ENCODE data around the gene DHX16.

Gene DHX16

DNA sequence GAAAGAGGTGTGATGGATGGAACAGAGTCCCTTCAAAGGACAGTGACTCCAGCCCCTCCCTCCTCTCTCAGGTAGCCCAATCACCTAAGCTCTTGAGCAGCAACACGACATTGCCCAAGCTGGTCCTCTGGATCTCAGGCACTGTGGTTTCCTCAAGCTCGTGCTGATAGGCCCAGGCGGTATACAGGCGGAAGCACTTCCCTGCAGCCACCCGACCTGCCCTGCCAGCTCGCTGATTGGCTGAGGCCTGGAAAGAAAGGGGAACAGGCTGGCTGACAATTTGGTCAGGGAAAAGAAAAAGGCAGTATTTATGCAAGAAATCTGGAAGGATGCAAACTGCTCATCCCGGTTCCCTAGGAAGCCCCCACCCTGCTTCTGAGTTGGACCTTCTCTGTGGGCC lies 16.3 kb downstream of the DHX16 start:
- no peak overlapping the region for H3K9ac ChIP-seq (ENCODE audit: low read length)
- no peaks in the 10 kb centered on the region for H3K27me3 ChIP-seq (ENCODE audit: low read depth, low read length)
- TF ChIP-seq, protein P1, sequence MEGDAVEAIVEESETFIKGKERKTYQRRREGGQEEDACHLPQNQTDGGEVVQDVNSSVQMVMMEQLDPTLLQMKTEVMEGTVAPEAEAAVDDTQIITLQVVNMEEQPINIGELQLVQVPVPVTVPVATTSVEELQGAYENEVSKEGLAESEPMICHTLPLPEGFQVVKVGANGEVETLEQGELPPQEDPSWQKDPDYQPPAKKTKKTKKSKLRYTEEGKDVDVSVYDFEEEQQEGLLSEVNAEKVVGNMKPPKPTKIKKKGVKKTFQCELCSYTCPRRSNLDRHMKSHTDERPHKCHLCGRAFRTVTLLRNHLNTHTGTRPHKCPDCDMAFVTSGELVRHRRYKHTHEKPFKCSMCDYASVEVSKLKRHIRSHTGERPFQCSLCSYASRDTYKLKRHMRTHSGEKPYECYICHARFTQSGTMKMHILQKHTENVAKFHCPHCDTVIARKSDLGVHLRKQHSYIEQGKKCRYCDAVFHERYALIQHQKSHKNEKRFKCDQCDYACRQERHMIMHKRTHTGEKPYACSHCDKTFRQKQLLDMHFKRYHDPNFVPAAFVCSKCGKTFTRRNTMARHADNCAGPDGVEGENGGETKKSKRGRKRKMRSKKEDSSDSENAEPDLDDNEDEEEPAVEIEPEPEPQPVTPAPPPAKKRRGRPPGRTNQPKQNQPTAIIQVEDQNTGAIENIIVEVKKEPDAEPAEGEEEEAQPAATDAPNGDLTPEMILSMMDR (IDR thresholded peaks at IDR 0.05; ENCODE audit: low read depth, low read length): no peak
- TF ChIP-seq EZH2phosphoT487 (IDR thresholded peaks at IDR 0.05; ENCODE audit: low read depth): no peak
- no peak overlapping the region for H3K27ac ChIP-seq (ENCODE audit: low read length)
- H3K4me1 ChIP-seq (ENCODE audit: low read length): peaks cover 1% of the 10 kb centered on the region; the same call in 1 of the 2 replicates
- H2AFZ ChIP-seq (ENCODE audit: low read depth, low read length): no peak overlapping the region
- H3K79me2 ChIP-seq (ENCODE audit: low read length): no peaks in the 10 kb centered on the region
- H4K20me1 ChIP-seq (ENCODE audit: insufficient read depth, low read length): no peaks in the 10 kb centered on the region
- H3K4me3 ChIP-seq (ENCODE audit: low read length): no peak overlapping the region
- H3K9me3 ChIP-seq (ENCODE audit: insufficient read depth, low read length): no peaks in the 10 kb centered on the region
- peaks cover 6% of the 10 kb centered on the region for H3K36me3 ChIP-seq (replicated peaks; ENCODE audit: low read depth, low read length)
- H3K4me2 ChIP-seq (ENCODE audit: low read length): no peak overlapping the region

DNA sequence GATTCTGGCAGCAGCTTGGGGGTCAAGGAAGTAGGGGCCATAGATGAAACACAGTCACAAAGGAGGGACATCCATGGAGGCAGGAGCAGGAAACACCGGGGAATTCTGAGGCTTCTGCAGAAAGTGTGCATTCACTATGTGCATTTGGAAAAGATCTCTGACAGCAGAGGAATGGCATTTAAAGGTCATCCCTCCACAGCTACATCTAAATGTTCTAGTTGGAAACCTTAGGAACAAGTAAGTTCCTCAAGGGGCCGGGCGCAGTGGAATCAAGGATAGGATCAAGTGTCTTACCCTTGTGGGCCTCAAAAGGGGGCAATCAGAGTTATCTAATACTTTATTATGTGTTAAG lies 17.1 kb downstream of the DHX16 start:
- Histone ChIP-seq H4K20me1 (ENCODE audit: insufficient read depth, low read length) (no peaks in the 10 kb centered on the region), H3K27ac (ENCODE audit: low read length) (no peak overlapping the region), H3K79me2 (ENCODE audit: low read length) (no peaks in the 10 kb centered on the region), H3K9me3 (ENCODE audit: insufficient read depth, low read length) (no peaks in the 10 kb centered on the region), H2AFZ (ENCODE audit: low read depth, low read length) (no peak overlapping the region), H3K27me3 (ENCODE audit: low read depth, low read length) (no peaks in the 10 kb centered on the region), H3K4me2 (ENCODE audit: low read length) (no peak overlapping the region), H3K4me1 (ENCODE audit: low read length) (peaks cover 9% of the 10 kb centered on the region), H3K4me3 (ENCODE audit: low read length) (no peak overlapping the region), H3K36me3 (replicated peaks; ENCODE audit: low read depth, low read length) (peaks cover 11% of the 10 kb centered on the region), H3K9ac (ENCODE audit: low read length) (no peak overlapping the region)
- TF ChIP-seq, protein P1 (IDR thresholded peaks at IDR 0.05; ENCODE audit: low read depth, low read length): no peak
- TF ChIP-seq EZH2phosphoT487 (IDR thresholded peaks at IDR 0.05; ENCODE audit: low read depth): no peak

DNA sequence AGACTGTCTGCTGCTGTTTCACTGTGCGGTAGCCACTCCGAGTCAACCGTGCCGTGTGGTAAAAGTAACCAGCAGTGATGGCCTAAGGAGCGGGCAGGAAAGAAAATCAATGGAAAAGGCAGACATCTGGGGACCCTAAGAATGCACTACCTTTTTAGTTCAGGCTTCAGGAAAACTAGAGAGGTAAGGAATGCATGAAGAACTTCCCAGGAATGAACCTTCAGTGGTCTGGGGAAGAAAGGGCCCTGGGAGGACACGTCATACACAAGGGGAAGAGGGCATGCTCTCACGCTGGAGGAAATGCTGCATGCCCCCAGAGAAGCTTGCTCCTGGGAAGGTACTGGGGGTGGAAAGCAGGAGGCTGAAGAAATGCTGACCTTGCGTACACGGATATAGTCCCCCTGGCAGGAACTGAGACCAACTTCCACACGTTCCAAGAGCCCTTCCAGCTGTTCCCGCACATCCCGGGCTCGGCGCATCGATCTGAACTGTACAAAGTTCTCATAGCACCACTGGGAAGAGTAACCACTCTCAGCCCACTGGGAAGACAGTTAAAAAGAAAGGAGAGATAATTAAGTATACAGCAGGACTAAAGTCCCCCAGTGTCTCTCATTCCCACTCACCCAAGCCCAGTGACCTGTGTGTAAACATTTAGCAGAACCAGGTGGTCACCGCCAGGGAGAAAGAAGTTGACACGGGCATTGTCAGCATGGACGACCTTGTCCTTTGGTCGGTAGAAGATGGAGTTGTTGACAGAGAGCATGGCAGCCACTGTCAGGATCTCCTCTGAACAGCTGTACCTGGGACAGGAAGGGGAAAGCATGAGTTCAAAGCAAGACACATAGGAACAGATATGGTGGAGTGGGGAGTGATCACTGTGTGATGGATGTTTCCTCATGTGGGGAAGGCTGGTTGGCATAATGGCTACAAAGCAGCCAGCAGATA lies 17.7 kb downstream of the DHX16 start:
- Histone ChIP-seq H3K36me3 (replicated peaks; ENCODE audit: low read depth, low read length) (peaks cover 11% of the 10 kb centered on the region), H3K9me3 (ENCODE audit: insufficient read depth, low read length) (no peaks in the 10 kb centered on the region), H3K9ac (ENCODE audit: low read length) (no peak overlapping the region), H3K79me2 (ENCODE audit: low read length) (no peaks in the 10 kb centered on the region), H3K4me2 (ENCODE audit: low read length) (no peak overlapping the region), H3K27me3 (ENCODE audit: low read depth, low read length) (no peaks in the 10 kb centered on the region), H4K20me1 (ENCODE audit: insufficient read depth, low read length) (no peaks in the 10 kb centered on the region), H3K4me3 (ENCODE audit: low read length) (no peak overlapping the region), H3K27ac (ENCODE audit: low read length) (no peak overlapping the region), H3K4me1 (ENCODE audit: low read length) (peaks cover 10% of the 10 kb centered on the region), H2AFZ (ENCODE audit: low read depth, low read length) (no peak overlapping the region)
- no peak for TF ChIP-seq EZH2phosphoT487 (IDR thresholded peaks at IDR 0.05; ENCODE audit: low read depth)
- TF ChIP-seq, protein P1 (IDR thresholded peaks at IDR 0.05; ENCODE audit: low read depth, low read length): no peak

DNA sequence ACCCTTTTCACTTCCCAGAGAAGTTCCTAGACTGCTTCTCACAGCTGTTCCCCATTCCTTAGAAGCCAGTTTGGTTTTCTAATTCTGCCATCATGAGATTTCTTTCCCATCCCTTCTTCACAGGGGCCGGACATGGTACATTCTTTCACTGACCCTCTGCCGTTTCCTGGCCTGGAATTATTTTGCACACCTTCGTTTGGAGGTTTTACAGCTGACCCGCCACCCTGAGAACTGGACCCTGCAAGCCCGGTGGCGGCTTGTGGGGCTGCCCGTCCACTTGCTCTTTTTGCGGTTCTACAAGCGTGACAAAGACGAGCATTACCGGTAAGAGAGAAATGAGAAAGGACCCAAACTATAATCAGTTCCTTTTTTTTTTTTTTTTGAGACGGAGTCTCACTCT lies 21.7 kb downstream of the DHX16 start:
- no peaks in the 10 kb centered on the region for H3K9me3 ChIP-seq (ENCODE audit: insufficient read depth, low read length)
- no peak for TF ChIP-seq EZH2phosphoT487 (IDR thresholded peaks at IDR 0.05; ENCODE audit: low read depth)
- TF ChIP-seq, protein P1 (IDR thresholded peaks at IDR 0.05; ENCODE audit: low read depth, low read length): no peak
- H3K27me3 ChIP-seq (ENCODE audit: low read depth, low read length): no peaks in the 10 kb centered on the region
- peak overlapping the region; percentile 63 for H3K4me2 ChIP-seq (ENCODE audit: low read length)
- H3K36me3 ChIP-seq (replicated peaks; ENCODE audit: low read depth, low read length): peaks cover 11% of the 10 kb centered on the region
- H3K4me1 ChIP-seq (ENCODE audit: low read length): peaks cover 18% of the 10 kb centered on the region
- H2AFZ ChIP-seq (ENCODE audit: low read depth, low read length): no peak overlapping the region
- H4K20me1 ChIP-seq (ENCODE audit: insufficient read depth, low read length): no peaks in the 10 kb centered on the region
- H3K9ac ChIP-seq (ENCODE audit: low read length): peak overlapping the region; percentile 30; the same call in 1 of the 2 replicates
- peaks cover 15% of the 10 kb centered on the region for H3K79me2 ChIP-seq (ENCODE audit: low read length)
- H3K4me3 ChIP-seq (ENCODE audit: low read length): peak overlapping the region; percentile 54
- H3K27ac ChIP-seq (ENCODE audit: low read length): peak overlapping the region; percentile 77
